CD4-positive, alpha-beta T cell (primary cell): Measurements from ENCODE around the gene CADPS. TPM values are rescaled to one million over a fixed set of nuclear protein-coding genes. Genes with fewer than 3 reads are reported as not detected.

Experiments
- ATAC-seq: fragments of 200-7000 bp; cut with Tn5 transposase; one replicate; pipeline ENCODE4 v1.10.0; 2022; ENCODE audit warnings: mild to moderate bottlenecking; ENCODE audit not compliant: poor library complexity
- CTCF ChIA-PET: fragments of 350-600 bp; sonication (Branson Sonifier 250); formaldehyde crosslinking; loops from one replicate; lab custom pipeline; 2021; ENCODE audit warnings: antibody characterized with exemption, inconsistent platforms; lab: Charles Lee
- POLR2A ChIA-PET: fragments of 350-600 bp; sonication (Branson Sonifier 250); formaldehyde crosslinking; loops from one replicate; lab custom pipeline; 2021; ENCODE audit warnings: antibody characterized with exemption, inconsistent platforms; lab: Charles Lee
- DNase-seq, 14 experiments: peaks; one replicate each; pipeline ENCODE4 v3.0.0-alpha.2; 2013 to 2020; ENCODE audit warnings: mixed read lengths in 2 of 14
- H3K27ac ChIP-seq, 2 donors: one replicate each; pipeline versions ENCODE4 v1.5.1 to v1.7.0; 2013; ENCODE audit warnings: low read length in 2 of 2, low read depth in 1 of 2, mild to moderate bottlenecking in 1 of 2
- H3K27me3 ChIP-seq, 2 experiments: 1 replicate in 1 of 2; 2 replicates in 1 of 2; pipeline versions ENCODE4 v1.6.1 to v1.7.0; 2013; ENCODE audit warnings: low read length in 2 of 2, control low read depth in 1 of 2, mild to moderate bottlenecking in 1 of 2, moderate library complexity in 1 of 2; ENCODE audit not compliant: insufficient read depth in 2 of 2, control insufficient read depth in 1 of 2
- H3K36me3 ChIP-seq: one replicate; pipeline ENCODE4 v1.6.1; 2013; ENCODE audit warnings: low read length, control low read depth; ENCODE audit not compliant: insufficient read depth
- H3K4me1 ChIP-seq: one replicate; pipeline ENCODE4 v1.6.1; 2013; ENCODE audit warnings: low read length, control low read depth; ENCODE audit not compliant: insufficient read depth
- H3K4me3 ChIP-seq: one replicate; pipeline ENCODE4 v1.5.1; 2013; ENCODE audit warnings: mild to moderate bottlenecking, low read length, moderate library complexity
- H3K9me3 ChIP-seq, 2 experiments: 1 replicate in 1 of 2; 2 replicates in 1 of 2; pipeline versions ENCODE4 v1.6.1 to v1.7.0; 2013; ENCODE audit warnings: low read length in 2 of 2, mild to moderate bottlenecking in 2 of 2, control low read depth in 1 of 2, moderate library complexity in 1 of 2; ENCODE audit not compliant: control insufficient read depth in 1 of 2, insufficient read depth in 1 of 2
- H3K27ac Mint-ChIP-seq: one replicate; pipeline ENCODE4 v1.8.0; 2020; ENCODE audit warnings: mixed read lengths
- H3K27me3 Mint-ChIP-seq: one replicate; pipeline ENCODE4 v1.8.0; 2021; ENCODE audit warnings: mixed read lengths
- H3K36me3 Mint-ChIP-seq: one replicate; pipeline ENCODE4 v1.8.0; 2021; ENCODE audit warnings: low read depth, mixed read lengths
- H3K4me1 Mint-ChIP-seq: one replicate; pipeline ENCODE4 v1.8.0; 2021; ENCODE audit warnings: low read depth, mixed read lengths
- H3K4me3 Mint-ChIP-seq: one replicate; pipeline ENCODE4 v1.8.0; 2020; ENCODE audit warnings: mild to moderate bottlenecking, mixed read lengths
- H3K9me3 Mint-ChIP-seq: one replicate; pipeline ENCODE4 v1.8.0; 2020; ENCODE audit warnings: mixed read lengths
- CTCF ChIP-seq: fragments of 200-600 bp; IDR thresholded peaks from one replicate; pipeline ENCODE4 v1.8.0; 2022; ENCODE audit warnings: antibody characterized with exemption, mild to moderate bottlenecking
- intact Hi-C, 2 experiments: fragments of 100-400 bp; cut with DNase I in 1 of 2; cut with micrococcal nuclease in 1 of 2; formaldehyde crosslinking; loops; one replicate each; pipeline versions ENCODE4 v1.15.1 to v1.9.0; 2023 to 2025; cut with DNase I, micrococcal nuclease
- total RNA-seq, 174 experiments: library from RNA in 2 of 174; stranded (reverse) in 2 of 174; gene quantifications; one replicate each; pipeline ENCODE4 v1.2.3 and lab custom pipeline; 2021 to 2026

CADPS gene
- total RNA-seq, 2 experiments from 2014 or later, result not detected

- H3K4me1 ChIP-seq, result no peaks in the 10 kb centered on the region
- intact Hi-C loops, result no loop called here
- no peak for ATAC-seq
- Mint-ChIP-seq H3K4me3 (no peak overlapping the region), H3K27ac (no peak overlapping the region), H3K4me1 (no peaks in the 10 kb centered on the region), H3K27me3 (peaks cover 4% of the 10 kb centered on the region), H3K36me3 (no peaks in the 10 kb centered on the region), H3K9me3 (no peaks in the 10 kb centered on the region)
- CTCF ChIA-PET, result no interaction called here
- H3K4me3 ChIP-seq, result no peak overlapping the region
- POLR2A ChIA-PET, result no interaction called here
- H3K27ac ChIP-seq, result no peak overlapping the region
- no peak for TF ChIP-seq CTCF
- no peaks in the 10 kb centered on the region for H3K27me3 ChIP-seq
- no peaks in the 10 kb centered on the region for H3K36me3 ChIP-seq
- DNase-seq, result no peak
- peaks cover 0 to 4% of the 10 kb centered on the region in 2 experiments for H3K9me3 ChIP-seq
These were observed 16.8 kb upstream of the CADPS start for GRCh38 chr3:62892045-62892444.

GRCh38 chr3:62888778-62889177 is 13.6 kb upstream of the CADPS start:
- POLR2A ChIA-PET, result no interaction called here
- H3K9me3 Mint-ChIP-seq, result peaks cover 4% of the 10 kb centered on the region
- ATAC-seq (no peak), DNase-seq (no peak)
- Histone ChIP-seq H3K27ac (no peak overlapping the region), H3K9me3 (peaks cover 0 to 4% of the 10 kb centered on the region in 2 experiments), H3K4me3 (no peak overlapping the region), H3K27me3 (no peaks in the 10 kb centered on the region), H3K36me3 (no peaks in the 10 kb centered on the region), H3K4me1 (no peaks in the 10 kb centered on the region)
- CTCF ChIA-PET, result no interaction called here
- intact Hi-C loops, result no loop called here
- no peaks in the 10 kb centered on the region for H3K4me1 Mint-ChIP-seq
- H3K27me3 Mint-ChIP-seq, result peaks cover 4% of the 10 kb centered on the region
- no peaks in the 10 kb centered on the region for H3K36me3 Mint-ChIP-seq
- H3K4me3 Mint-ChIP-seq, result no peak overlapping the region
- TF ChIP-seq CTCF, result no peak
- H3K27ac Mint-ChIP-seq, result no peak overlapping the region

- TF ChIP-seq CTCF, result no peak
- Mint-ChIP-seq H3K9me3 (peaks cover 4% of the 10 kb centered on the region), H3K4me3 (no peak overlapping the region), H3K36me3 (no peaks in the 10 kb centered on the region), H3K27me3 (peaks cover 4% of the 10 kb centered on the region), H3K27ac (no peak overlapping the region), H3K4me1 (no peaks in the 10 kb centered on the region)
- H3K9me3 ChIP-seq, result peaks cover 0 to 4% of the 10 kb centered on the region in 2 experiments
- no peaks in the 10 kb centered on the region for H3K36me3 ChIP-seq
- DNase-seq (no peak), ATAC-seq (no peak)
- ChIA-PET CTCF (no interaction called here), POLR2A (no interaction called here)
- intact Hi-C loops, result no loop called here
- no peak overlapping the region for H3K4me3 ChIP-seq
- H3K27me3 ChIP-seq, result no peaks in the 10 kb centered on the region
- no peak overlapping the region for H3K27ac ChIP-seq
- no peaks in the 10 kb centered on the region for H3K4me1 ChIP-seq
These were observed 13.0 kb upstream of the CADPS start for GRCh38 chr3:62888180-62888579.
